ENCODE results near the gene CREBBP. TPM values are rescaled to one million over a fixed set of nuclear protein-coding genes. Genes with fewer than 3 reads are reported as not detected.

Gene CREBBP
- total RNA-seq, 1 donor from 2014 or later: 33.5 TPM

- no peak for DNase-seq
- Histone ChIP-seq H3K9me3 (replicated peaks) (no peaks in the 10 kb centered on the region), H3K27ac (replicated peaks) (no peak overlapping the region), H3K27me3 (ENCODE audit: low read depth) (no peaks in the 10 kb centered on the region), H3K36me3 (no peaks in the 10 kb centered on the region), H3K4me3 (no peak overlapping the region), H3K4me1 (peaks cover 72% of the 10 kb centered on the region)
- no peak for TF ChIP-seq CTCF (IDR thresholded peaks at IDR 0.05; ENCODE audit: borderline replicate concordance)
- intact Hi-C loops (cut with micrococcal nuclease): no loop called here
These were observed 80.5 kb downstream of the CREBBP start for GRCh38 chr16:3800019-3800418.

GRCh38 chr16:3799354-3799753 lies 81.2 kb downstream of the CREBBP start:
- intact Hi-C loops (cut with micrococcal nuclease): no loop called here
- no peak for TF ChIP-seq CTCF (IDR thresholded peaks at IDR 0.05; ENCODE audit: borderline replicate concordance)
- no peak overlapping the region for H3K27ac ChIP-seq (replicated peaks)
- H3K27me3 ChIP-seq (ENCODE audit: low read depth): no peaks in the 10 kb centered on the region
- H3K9me3 ChIP-seq (replicated peaks): no peaks in the 10 kb centered on the region
- H3K4me3 ChIP-seq: no peak overlapping the region
- DNase-seq: no peak
- peaks cover 72% of the 10 kb centered on the region for H3K4me1 ChIP-seq
- no peaks in the 10 kb centered on the region for H3K36me3 ChIP-seq

GRCh38 chr16:3798838-3799237 lies 81.7 kb downstream of the CREBBP start:
- no peaks in the 10 kb centered on the region for H3K9me3 ChIP-seq (replicated peaks)
- no peak for DNase-seq
- H3K27me3 ChIP-seq (ENCODE audit: low read depth): no peaks in the 10 kb centered on the region
- H3K4me1 ChIP-seq: peaks cover 72% of the 10 kb centered on the region
- no peak for TF ChIP-seq CTCF (IDR thresholded peaks at IDR 0.05; ENCODE audit: borderline replicate concordance)
- no peaks in the 10 kb centered on the region for H3K36me3 ChIP-seq
- intact Hi-C loops (cut with micrococcal nuclease): no loop called here
- H3K27ac ChIP-seq (replicated peaks): no peak overlapping the region
- H3K4me3 ChIP-seq: no peak overlapping the region

- TF ChIP-seq CTCF (IDR thresholded peaks at IDR 0.05; ENCODE audit: borderline replicate concordance): no peak
- no peaks in the 10 kb centered on the region for H3K9me3 ChIP-seq (replicated peaks)
- no peak overlapping the region for H3K4me3 ChIP-seq
- intact Hi-C loops (cut with micrococcal nuclease): no loop called here
- H3K36me3 ChIP-seq: no peaks in the 10 kb centered on the region
- H3K27me3 ChIP-seq (ENCODE audit: low read depth): no peaks in the 10 kb centered on the region
- DNase-seq: no peak
- H3K4me1 ChIP-seq: peaks cover 74% of the 10 kb centered on the region
- H3K27ac ChIP-seq (replicated peaks): no peak overlapping the region
These were observed 82.4 kb downstream of the CREBBP start for GRCh38 chr16:3797904-3798811.

GRCh38 chr16:3797473-3797872 lies 83.0 kb downstream of the CREBBP start:
- intact Hi-C loops (cut with micrococcal nuclease): no loop called here
- DNase-seq: no peak
- H3K36me3 ChIP-seq: peaks cover 5% of the 10 kb centered on the region
- no peaks in the 10 kb centered on the region for H3K27me3 ChIP-seq (ENCODE audit: low read depth)
- H3K4me3 ChIP-seq: no peak overlapping the region
- no peaks in the 10 kb centered on the region for H3K9me3 ChIP-seq (replicated peaks)
- TF ChIP-seq CTCF (IDR thresholded peaks at IDR 0.05; ENCODE audit: borderline replicate concordance): no peak
- H3K27ac ChIP-seq (replicated peaks): no peak overlapping the region
- peaks cover 77% of the 10 kb centered on the region for H3K4me1 ChIP-seq

Data from left ventricle myocardium inferior (tissue), 1 donor.